HG03196 (cell line): ENCODE results near the gene PKNOX1.
"Not testable (repeated sequence)": the region's sequence is repeated elsewhere in the genome, so short reads cannot be mapped to it uniquely, and the experiment has no call there.

Source experiments
- ATAC-seq: cut with Tn5 transposase; IDR thresholded peaks from one replicate; pipeline ENCODE4 v1.9.1; 2021; ENCODE audit not compliant: unreplicated experiment

PKNOX1 gene

GRCh38 chr21:42983103-42983502 is 8.7 kb downstream of the PKNOX1 start:
- no peak for ATAC-seq

- ATAC-seq = no peak
These were observed 9.5 kb downstream of the PKNOX1 start for GRCh38 chr21:42983869-42984268.

GRCh38 chr21:42986125-42986783 is 11.9 kb downstream of the PKNOX1 start:
- ATAC-seq = no peak

GRCh38 chr21:42988236-42988965 is 14.0 kb downstream of the PKNOX1 start:
- ATAC-seq = no peak

GRCh38 chr21:42989370-42989769 is 15.0 kb downstream of the PKNOX1 start:
- not testable (repeated sequence) for ATAC-seq

GRCh38 chr21:42989816-42990650 is 15.7 kb downstream of the PKNOX1 start:
- no peak for ATAC-seq

GRCh38 chr21:42991992-42992740 is 17.8 kb downstream of the PKNOX1 start:
- no peak for ATAC-seq

- no peak for ATAC-seq
These were observed 18.8 kb downstream of the PKNOX1 start for GRCh38 chr21:42993051-42993712.

GRCh38 chr21:42997053-42997452 is 22.7 kb downstream of the PKNOX1 start:
- ATAC-seq = no peak

- not testable (repeated sequence) for ATAC-seq
These were observed 23.6 kb downstream of the PKNOX1 start for GRCh38 chr21:42997983-42998382.

GRCh38 chr21:42999152-42999551 is 24.8 kb downstream of the PKNOX1 start:
- ATAC-seq = not testable (repeated sequence)

- not testable (repeated sequence) for ATAC-seq
These were observed 25.7 kb downstream of the PKNOX1 start for GRCh38 chr21:43000041-43000440.

- ATAC-seq = no peak
These were observed 27.0 kb downstream of the PKNOX1 start for GRCh38 chr21:43001316-43001715.

GRCh38 chr21:43004926-43005325 is 30.6 kb downstream of the PKNOX1 start:
- no peak for ATAC-seq

- no peak for ATAC-seq
These were observed 31.3 kb downstream of the PKNOX1 start for GRCh38 chr21:43005635-43006034.

- ATAC-seq = not testable (repeated sequence)
These were observed 31.9 kb downstream of the PKNOX1 start for GRCh38 chr21:43006051-43006873.

- ATAC-seq = no peak
These were observed 32.5 kb downstream of the PKNOX1 start for GRCh38 chr21:43006874-43007208.

GRCh38 chr21:43012596-43012995 is 38.2 kb downstream of the PKNOX1 start:
- no peak for ATAC-seq

GRCh38 chr21:43015906-43016540 is 41.7 kb downstream of the PKNOX1 start:
- ATAC-seq = no peak
